ENCODE measurements around the gene PIP4K2A.

PIP4K2A gene

GRCh38 chr10:22620140-22620857 is 94.1 kb downstream of the PIP4K2A start:
- no peak for DNase-seq (ENCODE audit: low read depth)

- no peak for DNase-seq (ENCODE audit: low read depth)
Measured at GRCh38 chr10:22619101-22619500, 95.3 kb downstream of the PIP4K2A start.

- no peak for DNase-seq (ENCODE audit: low read depth)
Measured at GRCh38 chr10:22618078-22618785, 96.1 kb downstream of the PIP4K2A start.

- DNase-seq (ENCODE audit: low read depth): no peak
Measured at GRCh38 chr10:22617516-22617915, 96.9 kb downstream of the PIP4K2A start.

DNA sequence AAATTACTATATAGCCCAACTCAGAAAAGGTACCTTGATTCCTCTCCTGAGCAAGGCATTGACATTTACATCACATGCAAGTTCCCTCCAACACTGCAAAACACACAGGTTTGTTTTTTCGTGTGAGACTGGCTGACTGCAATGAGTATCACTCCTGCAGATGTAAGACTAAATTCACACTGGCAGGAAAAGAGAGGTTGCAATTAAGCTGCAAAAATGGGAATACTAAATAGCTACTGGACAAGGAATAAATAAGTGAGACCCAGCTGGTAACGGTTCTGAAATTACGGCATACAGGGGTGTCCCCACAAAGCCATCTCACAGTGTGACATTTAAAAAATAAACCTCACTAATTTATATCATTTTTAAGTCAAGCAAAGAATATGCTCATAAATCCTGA is 97.3 kb downstream of the PIP4K2A start:
- no peak for DNase-seq (ENCODE audit: low read depth)

DNA sequence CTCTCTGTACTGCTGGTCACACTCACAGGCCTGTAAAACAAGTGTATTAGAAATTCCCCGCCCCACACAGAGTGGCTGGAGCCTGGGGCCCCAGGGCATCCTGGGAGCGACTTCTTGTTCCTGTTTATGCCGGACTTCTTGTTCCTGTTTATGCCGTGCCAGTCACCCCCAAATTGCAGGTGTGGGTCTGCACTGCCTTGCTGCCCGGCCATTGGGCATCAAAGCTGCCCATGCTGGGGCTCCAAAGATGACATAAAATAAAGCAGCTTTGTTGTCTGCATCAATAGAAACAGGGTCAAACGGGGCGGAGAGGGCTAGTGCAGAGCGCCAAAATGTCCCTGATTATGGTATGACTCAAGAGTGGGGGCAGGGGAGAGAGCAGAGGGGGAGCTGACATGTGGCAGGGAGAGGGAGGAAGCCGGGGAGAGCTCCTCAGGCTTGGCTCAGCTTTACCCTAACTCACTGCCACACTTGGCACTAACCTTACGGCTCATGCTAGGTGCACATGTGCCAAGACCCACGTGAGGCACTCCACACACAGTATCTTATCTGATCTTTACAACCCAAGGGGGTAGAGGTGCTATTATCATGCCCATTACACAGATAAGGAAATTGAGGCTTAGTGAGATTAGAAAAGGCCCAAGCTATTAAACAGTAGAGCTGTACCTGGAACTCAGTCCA is 98.4 kb downstream of the PIP4K2A start:
- DNase-seq (ENCODE audit: low read depth): no peak

DNA sequence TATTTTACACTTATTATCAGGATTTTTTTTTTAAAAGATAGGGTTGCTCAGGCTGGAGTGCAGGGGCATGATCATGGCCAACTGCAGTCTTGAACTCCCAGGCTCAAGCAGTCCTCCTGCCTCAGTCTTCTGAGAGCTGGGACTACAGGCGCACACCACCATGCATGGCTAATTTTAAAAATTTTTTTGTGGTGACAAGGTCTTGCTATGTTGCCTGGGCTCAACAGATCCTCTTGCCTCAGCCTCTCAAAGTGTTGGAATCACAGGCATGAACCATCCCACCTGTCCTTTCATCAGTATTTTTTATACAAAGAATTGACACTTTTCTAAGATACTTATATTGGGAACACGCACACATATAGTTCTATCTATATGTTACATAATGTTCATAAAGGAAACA is 99.3 kb downstream of the PIP4K2A start:
- DNase-seq (ENCODE audit: low read depth): no peak

DNA sequence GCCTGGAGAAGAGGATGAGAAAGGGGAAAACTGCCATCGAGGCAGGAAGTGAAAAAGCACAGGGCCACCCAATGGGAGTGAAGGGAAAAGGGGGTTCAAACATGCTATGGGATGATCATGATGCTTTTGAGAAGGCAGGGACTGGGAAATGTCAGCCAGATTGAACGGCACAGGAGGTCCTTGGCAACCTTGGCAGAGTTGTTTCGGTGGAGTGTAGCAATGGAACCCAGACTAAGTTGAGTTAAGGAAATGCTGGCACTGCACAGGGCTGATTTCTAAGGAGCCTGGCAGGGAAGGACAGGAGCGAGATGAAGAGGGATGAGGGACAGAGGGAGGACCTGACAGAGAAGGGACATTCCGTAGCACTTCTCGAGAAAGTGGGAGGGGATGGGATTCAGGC is 101.4 kb downstream of the PIP4K2A start:
- DNase-seq (ENCODE audit: low read depth): no peak

- no peak for DNase-seq (ENCODE audit: low read depth)
Measured at GRCh38 chr10:22612318-22612717, 102.1 kb downstream of the PIP4K2A start.

GRCh38 chr10:22611425-22612115 is 102.8 kb downstream of the PIP4K2A start:
- peak; percentile 38 for DNase-seq (ENCODE audit: low read depth)

DNA sequence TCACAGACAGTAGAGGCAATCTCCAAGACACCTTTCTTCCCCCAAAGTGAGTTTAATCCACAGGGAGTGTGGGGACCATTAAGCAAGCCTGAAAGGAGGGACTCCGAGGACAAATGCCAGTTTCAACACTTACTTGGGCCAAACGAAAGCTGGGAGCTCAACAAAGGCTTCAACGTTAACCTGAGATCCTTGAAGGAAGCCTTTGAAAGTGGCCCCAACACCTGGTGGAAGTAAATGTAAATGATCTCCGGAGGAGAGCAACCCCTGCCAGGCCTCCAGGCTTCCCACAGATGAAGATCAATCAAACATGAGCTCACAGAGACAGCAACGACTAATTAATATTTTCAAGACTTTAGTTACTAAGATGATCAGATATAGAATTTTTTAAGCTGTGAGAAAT is 103.8 kb downstream of the PIP4K2A start:
- no peak for DNase-seq (ENCODE audit: low read depth)

DNA sequence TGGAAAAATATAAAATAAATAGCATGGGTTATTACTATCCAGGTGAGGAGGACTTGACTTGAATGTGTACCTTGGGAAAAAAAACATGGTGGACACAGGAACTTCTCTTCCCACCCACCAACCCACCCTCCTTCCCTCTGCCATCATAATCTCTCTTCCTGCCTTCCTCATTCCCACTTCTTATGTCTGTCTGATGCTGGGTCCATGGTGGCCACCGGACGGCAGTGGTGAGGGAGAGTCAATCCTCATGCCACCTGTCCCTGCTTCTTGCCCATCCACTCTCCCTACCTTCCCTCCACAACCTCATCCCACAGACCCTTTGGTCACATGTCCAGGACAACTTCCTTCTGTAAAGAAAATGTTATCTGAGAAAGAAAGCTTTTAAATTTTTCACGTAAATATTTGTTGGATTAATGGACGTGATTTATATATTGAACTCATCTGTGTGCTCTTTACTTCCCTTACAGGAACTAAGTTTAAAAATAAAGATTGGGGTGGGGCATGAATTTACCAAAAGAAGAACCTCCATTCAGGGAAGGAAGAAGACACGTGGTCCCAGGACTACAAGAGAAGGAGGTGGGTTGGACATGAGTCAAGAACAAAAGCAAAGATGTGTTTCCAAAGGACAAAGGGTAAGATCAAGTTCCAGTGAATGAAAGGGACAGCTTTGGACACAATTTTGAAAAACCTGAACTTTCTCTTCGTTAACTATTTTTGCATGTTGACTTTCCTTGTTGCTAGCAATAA is 104.5 kb downstream of the PIP4K2A start:
- no peak for DNase-seq (ENCODE audit: low read depth)

DNA sequence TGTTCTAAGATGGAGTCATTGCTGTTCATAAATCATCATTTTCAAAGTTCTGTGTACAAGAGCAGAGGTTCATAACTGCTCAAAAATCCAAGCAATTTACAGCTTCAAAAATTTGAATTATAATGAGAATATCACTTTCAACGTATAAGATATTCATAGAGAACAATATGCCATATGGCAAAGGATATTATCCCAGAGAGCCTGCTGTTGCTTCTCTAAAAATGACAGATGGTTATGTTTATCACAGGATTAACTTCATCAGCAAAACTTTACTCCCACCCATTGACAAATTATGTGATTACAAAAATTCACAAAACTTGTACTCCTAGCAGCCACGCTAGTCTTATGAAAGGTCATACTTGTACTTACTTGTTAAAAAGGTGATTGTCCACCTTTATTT is 105.1 kb downstream of the PIP4K2A start:
- DNase-seq (ENCODE audit: low read depth): no peak

DNA sequence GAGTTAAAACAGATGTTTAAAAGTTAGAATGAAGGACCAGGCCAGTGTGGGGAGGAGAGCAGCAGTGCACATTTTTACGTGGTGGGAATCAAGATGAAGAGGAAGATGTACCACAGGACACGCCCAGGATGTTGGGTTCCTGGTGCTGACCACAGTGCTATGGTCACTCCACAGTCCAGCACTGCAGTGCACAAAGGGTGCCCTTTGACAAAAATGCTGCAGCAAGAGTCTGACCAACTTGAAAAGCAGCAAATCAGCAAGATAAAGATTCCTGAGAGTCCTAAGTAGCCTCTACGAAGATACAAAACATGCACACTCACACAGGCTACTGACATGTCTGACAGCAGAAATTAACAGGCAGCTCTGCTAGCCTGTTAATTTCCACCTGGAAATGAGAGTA is 107.1 kb downstream of the PIP4K2A start:
- no peak for DNase-seq (ENCODE audit: low read depth)

GRCh38 chr10:22606164-22606614 is 108.2 kb downstream of the PIP4K2A start:
- peak; percentile 14 for DNase-seq (ENCODE audit: low read depth)

GRCh38 chr10:22605168-22605567 is 109.2 kb downstream of the PIP4K2A start:
- DNase-seq (ENCODE audit: low read depth): no peak

DNA sequence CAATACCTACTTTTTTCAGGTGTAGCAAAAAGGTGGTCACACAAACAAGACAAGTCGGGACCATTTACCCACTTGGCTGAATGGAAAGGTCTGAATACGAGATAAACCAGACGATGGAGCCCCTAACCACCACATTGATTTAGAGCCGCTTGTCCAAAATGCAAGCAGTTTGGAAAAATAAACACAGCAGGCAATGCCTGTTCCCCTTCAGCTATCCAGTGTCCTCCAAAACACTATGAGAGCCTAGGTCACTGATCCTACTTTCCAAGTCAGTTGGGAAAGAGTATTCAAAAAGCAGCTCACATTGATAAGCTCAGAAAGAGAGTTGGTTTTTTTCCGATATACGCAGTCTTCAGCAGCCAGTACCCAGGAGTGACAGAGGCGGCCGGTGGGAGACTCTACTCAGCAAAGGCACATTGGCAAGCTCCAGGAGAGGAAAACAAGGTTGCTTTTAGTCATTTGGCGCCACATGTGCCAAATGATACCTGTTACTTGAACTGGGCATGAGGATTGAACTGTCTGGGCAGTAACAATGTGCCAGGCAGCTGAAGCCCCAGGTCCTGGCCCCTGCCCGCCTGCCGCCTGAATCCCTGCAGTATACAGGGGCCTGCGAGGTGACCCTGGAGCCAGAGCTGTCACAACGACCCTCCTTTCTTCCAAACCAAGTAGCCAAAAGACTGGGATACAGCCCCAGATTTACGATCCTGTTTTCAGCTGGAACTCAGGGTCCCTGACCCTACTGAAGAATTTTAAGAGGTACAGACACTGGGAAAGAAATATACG is 109.8 kb downstream of the PIP4K2A start:
- DNase-seq (ENCODE audit: low read depth): no peak

DNA sequence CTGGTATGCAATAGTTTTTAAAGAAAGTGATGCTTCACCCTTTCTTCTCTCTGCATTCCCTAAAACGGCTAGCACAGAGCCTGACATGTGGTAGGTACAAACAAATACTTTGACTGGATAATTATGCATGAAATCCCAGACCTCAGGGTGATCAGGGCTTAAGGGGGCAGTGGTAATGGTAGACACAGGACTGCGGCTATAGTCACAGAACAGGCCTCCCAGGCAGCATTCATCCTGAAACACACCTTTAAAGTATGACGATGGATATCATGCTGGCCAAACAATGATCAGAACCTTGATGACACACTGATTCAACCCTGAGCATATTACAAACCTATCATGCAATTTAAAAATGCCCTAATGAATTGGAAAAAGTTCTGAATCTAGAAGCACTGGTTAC is 110.8 kb downstream of the PIP4K2A start:
- no peak for DNase-seq (ENCODE audit: low read depth)

DNA sequence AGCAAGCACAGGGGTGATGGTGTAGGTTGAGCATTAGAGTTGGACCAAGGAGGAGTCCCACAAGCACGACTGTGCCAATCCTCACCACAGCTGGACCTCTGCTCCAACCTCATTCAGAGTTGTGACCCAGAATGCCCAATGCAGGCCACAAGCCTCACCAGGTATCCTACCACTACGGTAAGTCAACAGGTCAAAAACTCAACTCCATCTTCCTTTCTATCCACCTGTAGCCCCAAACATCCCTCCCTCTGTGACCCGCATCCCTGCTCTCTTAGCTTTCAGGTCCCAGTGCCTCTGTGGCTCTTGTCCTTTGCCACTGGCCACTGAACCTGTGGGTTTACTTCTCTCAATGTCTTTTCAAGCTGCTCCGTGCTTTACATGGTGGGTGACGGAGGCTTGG is 112.8 kb downstream of the PIP4K2A start:
- DNase-seq (ENCODE audit: low read depth): no peak

GRCh38 chr10:22599636-22600228 is 114.6 kb downstream of the PIP4K2A start:
- DNase-seq (ENCODE audit: low read depth): no peak

Data from activated T-cell treated with anti-CD3 and anti-CD28 coated beads for 1 hour (primary cell).